Heart left ventricle (tissue), 13 donors: Measurements from ENCODE around the gene SLC15A4.

Experiments used
- POLR2A ChIP-seq, 2 donors: fragments of 450-650 bp; IDR thresholded peaks; one replicate each; pipeline ENCODE4 v1.6.1; 2017; ENCODE audit warnings: antibody characterized with exemption in 2 of 2, mild to moderate bottlenecking in 2 of 2, moderate library complexity in 2 of 2
- TF ChIP-seq, protein P1 (sequence below), 12 donors: fragments of 200-600 bp; sonication (generic) in 4 of 12; IDR thresholded peaks; one replicate each; pipeline versions ENCODE4 v1.5.0 to v1.8.0; 2018 to 2022; ENCODE audit warnings: antibody characterized with exemption in 12 of 12, mild to moderate bottlenecking in 5 of 12
- donor health status: ischemic (EF 13 %, LVEDD 7.1; RV severe dilation, severe dysfunction).
- donor health status: DM: no; HTN: yes; CAD: no.
- donor health status: DM: no; HTN: no; CAD: no.
- donor health status: ischemic (EF 25% LVEDD 6.9; RV normal size, moderate dysfunction).
- donor health status: ischemic (EF 25% LVEDD 5.7; RV mildly dilated, moderate dysfunction).
- donor health status: ischemic (EF 35%, LVEDD 5.7; RV mildly dilated, moderate dysfunction).
- donor health status: nonischemic (EF 11% LVEDD 7.7; RV severe dilation, severe dysfunction).
- donor health status: DM: yes; HTN: yes; CAD: no.
- donor health status: PGD.
- donor health status: ischemic (EF 29% LVEDD 5.4; RV normal size, mild dysfunction).
- donor health status: nonischemic (EF 23%, LVEDD 6.1; RV moderate dilation, normal function).

DNA sequence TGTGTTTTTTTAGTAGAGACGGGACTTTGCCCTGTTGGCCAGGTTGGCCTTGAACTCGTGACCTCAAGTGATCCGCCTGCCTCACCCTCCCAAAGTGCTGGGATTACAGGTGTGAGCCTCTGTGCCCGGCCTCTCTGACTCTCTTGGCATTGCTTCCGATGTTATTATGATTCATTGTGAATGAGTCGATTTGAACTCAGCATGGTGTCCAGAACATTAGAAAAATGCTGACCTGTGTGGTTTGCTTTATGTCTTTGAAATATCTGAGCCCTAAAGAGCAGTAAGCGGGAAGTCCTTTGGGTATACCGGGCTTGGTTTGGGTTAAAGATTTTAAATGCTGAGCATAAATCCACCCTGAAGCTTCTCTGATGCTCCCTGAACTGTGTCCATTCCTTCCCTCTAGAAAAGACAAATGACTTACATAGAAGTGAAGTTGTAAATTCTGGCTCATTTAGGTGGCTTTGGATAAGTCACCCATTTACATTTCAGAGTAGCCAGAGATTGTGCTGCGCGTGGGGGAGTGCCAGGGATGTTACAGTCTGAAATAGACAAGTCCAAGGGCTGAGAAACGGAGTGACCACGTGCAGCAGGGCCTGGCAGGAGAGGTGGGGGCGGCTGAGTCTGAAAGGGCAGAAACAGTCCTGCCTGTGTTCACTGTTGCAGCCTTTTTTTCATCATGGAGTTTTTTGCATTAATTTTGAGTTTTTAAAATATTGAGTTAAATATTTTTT lies 39.6 kb downstream of the SLC15A4 start:
- TF ChIP-seq, protein P1, sequence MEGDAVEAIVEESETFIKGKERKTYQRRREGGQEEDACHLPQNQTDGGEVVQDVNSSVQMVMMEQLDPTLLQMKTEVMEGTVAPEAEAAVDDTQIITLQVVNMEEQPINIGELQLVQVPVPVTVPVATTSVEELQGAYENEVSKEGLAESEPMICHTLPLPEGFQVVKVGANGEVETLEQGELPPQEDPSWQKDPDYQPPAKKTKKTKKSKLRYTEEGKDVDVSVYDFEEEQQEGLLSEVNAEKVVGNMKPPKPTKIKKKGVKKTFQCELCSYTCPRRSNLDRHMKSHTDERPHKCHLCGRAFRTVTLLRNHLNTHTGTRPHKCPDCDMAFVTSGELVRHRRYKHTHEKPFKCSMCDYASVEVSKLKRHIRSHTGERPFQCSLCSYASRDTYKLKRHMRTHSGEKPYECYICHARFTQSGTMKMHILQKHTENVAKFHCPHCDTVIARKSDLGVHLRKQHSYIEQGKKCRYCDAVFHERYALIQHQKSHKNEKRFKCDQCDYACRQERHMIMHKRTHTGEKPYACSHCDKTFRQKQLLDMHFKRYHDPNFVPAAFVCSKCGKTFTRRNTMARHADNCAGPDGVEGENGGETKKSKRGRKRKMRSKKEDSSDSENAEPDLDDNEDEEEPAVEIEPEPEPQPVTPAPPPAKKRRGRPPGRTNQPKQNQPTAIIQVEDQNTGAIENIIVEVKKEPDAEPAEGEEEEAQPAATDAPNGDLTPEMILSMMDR (IDR thresholded peaks at IDR 0.05): no peak
- no peak for TF ChIP-seq POLR2A (IDR thresholded peaks at IDR 0.05)
